HUDEP-2 (cell line): Measurements from ENCODE around the gene TEX9.
A peak's percentile ranks its signal among the peaks of the same experiment; 100 is the strongest.

Experiments used
- DNase-seq, 76 experiments: peaks; one replicate each; lab custom pipeline; 2025; ENCODE audit not compliant: unreplicated experiment in 76 of 76; lab: John Stamatoyannopoulos, UW

TEX9 gene

GRCh38 chr15:56440214-56440770, 75.1 kb downstream of the TEX9 start:
- no peak for DNase-seq

- DNase-seq = no peak
These were observed 77.1 kb downstream of the TEX9 start for GRCh38 chr15:56442354-56442753.

- no peak for DNase-seq
These were observed 80.5 kb downstream of the TEX9 start for GRCh38 chr15:56445746-56446145.

GRCh38 chr15:56454836-56455235, 89.6 kb downstream of the TEX9 start:
- DNase-seq = no peak

DNA sequence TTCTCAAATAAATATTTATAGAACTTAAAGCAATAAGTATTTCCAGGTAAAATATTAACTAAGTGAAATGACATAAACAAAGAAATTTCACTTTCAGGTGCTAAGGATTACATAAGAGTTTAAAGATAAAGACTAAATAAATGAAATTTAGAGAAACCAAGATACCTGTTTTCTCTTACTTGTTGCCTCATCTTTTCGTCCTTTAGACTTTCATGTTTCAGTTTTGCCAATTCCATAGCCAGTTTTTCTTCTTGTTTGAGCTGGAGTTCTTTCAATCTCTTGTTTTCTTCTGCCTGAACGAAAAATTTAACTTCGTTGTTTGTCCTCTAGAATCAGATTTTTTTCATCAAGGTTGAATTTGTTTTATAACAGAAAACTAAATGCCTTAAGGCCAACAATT, 91.0 kb downstream of the TEX9 start:
- DNase-seq = no peak

DNA sequence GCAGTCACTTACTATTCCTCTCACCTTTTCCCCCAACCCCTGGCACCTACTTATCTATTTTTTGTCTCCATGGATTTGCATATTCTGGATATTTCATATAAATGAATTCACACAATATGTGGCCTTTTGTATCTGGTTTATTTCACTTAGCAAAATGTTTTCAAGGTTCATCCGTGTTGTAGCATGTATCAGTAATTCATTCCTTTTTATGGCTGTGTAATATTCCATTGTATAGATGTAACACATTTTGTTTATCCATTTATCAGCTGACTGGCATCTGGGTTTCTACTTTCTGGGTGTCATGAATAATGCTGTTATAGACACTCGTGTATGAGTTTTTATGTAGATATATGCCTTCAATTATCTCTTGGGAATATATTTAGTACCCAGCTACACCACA, 93.9 kb downstream of the TEX9 start:
- DNase-seq = no peak

DNA sequence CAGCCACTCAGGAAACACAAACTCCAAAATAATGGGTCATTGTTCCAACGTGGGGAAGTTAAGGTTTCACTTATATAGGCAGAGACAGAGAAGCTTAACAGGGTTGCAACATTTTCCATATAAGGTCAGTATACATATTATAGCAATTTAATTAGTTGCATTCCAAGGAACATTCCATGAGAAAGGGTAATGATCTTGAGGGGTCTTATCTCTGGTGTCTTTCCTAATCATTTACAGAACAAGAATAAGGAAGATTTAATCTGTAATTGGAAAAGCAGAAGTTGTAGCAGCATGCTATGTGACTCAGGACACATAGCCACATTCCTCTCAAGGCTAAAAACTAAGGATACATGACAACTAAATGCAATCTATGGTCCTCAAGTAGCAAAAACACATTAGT, 94.8 kb downstream of the TEX9 start:
- no peak for DNase-seq

DNA sequence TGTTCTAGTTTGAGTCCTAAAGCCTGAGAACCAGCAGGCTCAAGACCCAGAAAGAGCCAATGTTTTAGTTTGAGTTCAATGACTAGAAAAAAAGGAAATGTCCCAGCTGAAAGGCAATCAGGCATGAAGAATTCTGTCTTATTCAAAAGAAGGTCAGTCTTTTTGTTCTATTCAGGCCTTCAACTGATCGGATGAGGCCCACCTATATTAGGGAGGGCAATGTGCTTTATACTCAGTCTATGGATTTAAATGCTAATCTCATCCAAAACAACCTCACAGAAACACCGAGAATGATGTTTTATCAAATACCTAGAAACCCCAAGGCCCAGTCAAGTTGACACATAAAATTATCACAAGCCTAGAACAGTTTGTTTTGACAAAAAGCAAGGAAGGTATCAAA, 95.7 kb downstream of the TEX9 start:
- no peak for DNase-seq

DNA sequence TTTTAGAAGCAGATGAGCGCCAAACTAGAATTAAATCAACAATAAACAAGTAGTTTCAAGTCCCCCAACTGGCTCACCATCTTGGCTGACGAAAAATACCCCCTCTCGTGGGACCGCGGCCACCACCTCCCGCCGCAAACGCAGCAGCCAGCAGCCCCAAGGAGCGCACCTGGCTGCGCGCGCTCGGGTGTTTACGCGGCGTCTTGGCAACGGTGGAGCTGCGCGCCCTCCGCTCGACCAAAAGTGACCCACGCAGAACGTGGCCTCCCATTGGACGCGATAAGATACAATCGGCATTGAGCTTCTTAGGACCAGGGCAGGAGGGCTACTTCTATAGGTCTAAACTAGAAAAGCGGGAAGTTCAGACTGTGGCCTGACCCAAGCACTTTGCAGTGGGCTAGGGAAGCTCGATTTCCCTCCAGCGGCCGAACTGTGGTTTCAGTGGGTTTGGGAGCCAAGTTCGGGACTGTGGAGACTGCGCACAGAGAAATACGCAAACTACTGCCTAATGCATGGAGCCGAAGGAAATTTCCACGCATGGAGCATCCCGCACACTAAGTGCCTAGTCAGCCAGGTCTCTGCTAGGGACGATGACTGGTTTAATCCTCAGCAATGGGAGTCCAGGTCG, 99.8 kb downstream of the TEX9 start, which contains the start of gene MNS1:
TSS of gene MNS1 (minus strand) at position 245 of the 628 bp plus-strand sequence. CDS start at position 80, 165 bp downstream.
- DNase-seq = peak in 75 of 76 experiments; percentile 26 to 94 (median 83)

DNA sequence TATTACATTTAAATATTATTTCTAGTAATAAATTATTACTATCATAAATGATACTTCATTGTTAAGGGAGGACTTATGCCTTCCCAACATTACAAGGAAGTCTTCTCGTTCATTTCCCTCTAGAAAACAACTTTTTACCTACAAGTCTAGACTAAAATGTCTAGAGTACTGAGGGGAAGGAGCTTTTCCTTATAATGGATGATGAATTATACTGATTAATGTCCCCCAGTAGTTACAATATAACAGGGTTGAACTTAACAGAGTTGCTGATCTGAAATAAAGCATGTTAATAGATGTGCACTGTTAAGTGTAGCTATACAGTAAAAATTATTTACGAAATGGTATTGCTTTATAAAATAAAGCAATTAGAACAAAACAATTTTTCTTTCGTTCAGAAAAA, 102.4 kb downstream of the TEX9 start:
- DNase-seq = no peak

DNA sequence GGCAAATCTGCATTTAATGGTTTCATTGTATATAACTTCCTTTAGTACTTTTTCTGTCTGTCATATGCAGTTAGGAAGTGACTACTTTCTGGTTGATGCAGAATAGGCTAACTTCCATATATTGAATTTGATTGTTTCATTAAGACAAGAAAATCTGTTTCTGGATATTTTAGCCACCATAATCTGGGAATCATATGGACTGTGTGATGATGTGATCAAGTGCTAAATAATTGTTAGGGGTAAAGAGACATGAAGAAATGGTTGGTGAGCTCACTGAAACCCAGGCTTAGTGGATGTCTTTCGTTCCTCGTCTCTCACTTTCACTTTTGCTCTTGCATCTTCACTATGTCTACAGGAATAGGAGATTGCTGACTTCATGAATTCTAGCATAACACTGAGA, 103.2 kb downstream of the TEX9 start:
- peak in 11 of 76 experiments; percentile 4 to 44 (median 18) for DNase-seq

GRCh38 chr15:56469483-56469882, 104.3 kb downstream of the TEX9 start:
- DNase-seq = peak in 1 of 76 experiments; percentile 1

DNA sequence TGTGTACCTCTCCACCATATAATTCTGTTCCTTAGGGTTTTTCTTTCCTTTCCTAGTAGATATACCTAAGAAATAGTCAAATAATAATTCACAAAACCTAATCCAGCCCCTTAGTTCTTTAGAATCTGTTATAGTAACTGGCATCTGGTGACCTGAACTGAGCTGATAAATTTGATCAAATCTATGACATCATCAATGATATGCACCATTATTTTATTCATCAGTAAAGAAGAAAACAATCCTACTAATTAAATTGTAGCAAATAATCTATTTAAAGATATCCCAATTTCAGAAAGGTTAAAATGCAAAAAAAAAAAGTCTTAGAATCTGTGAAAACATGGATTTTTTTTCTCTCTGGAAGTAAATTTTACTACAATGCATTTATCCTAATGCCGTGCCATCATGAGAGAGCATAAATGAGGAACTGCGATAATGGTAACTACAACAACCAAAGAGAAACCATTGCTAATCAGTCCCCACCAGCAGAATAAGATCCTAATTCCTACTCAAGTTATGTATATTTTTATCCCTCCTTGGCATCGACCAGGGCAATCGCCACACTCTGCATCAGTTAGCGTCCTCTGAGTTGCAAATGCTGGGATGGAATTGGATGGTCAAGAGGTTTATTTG, 106.3 kb downstream of the TEX9 start:
- DNase-seq = no peak

GRCh38 chr15:56472278-56472677, 107.1 kb downstream of the TEX9 start:
- DNase-seq = no peak

DNA sequence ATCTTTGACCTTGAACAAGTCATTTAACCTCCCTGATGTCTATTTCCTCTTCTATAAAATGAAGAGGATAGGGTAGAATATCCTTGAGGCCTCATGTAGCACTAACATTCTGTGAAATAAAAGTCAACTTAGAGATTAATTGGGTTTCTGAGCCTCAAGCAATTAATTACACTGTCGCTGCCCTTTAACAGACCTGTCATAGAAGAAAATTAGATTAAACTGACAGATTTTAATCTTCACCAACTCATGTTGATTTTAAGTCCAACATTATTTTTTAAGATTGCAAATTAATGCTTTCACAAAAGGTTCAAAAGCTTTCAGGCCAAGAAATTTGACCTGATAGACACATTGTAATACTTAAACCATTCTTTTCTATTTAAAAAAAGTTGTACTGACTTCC, 107.8 kb downstream of the TEX9 start:
- DNase-seq = no peak

DNA sequence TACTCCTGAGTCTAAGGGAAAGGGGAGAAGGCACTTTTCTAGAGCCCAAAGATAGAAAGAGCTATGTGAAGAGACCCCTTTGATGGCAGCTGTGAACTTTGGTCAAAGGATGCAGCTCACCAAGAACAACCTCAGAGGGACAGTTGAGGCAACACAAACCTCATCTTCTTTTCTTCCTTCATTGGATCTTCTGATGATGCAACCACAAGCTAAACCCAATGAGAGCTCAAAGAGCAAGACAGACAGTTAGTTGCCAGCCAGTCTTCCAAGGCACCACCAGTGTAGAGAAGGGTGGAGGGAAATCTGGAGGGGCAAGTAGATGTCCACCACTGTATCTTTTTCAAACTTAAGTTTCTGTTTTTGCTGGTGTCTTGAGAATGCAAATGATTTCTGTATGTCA, 110.1 kb downstream of the TEX9 start:
- DNase-seq = no peak
